DMS 273 (cell line): ENCODE results near the gene UBE2D4.
"Not testable (repeated sequence)": the region's sequence is repeated elsewhere in the genome, so short reads cannot be mapped to it uniquely, and the experiment has no call there.

Experiments
- DNase-seq: peaks from one replicate; lab custom pipeline; 2025; ENCODE audit not compliant: unreplicated experiment; lab: John Stamatoyannopoulos, UW

UBE2D4 gene

DNA sequence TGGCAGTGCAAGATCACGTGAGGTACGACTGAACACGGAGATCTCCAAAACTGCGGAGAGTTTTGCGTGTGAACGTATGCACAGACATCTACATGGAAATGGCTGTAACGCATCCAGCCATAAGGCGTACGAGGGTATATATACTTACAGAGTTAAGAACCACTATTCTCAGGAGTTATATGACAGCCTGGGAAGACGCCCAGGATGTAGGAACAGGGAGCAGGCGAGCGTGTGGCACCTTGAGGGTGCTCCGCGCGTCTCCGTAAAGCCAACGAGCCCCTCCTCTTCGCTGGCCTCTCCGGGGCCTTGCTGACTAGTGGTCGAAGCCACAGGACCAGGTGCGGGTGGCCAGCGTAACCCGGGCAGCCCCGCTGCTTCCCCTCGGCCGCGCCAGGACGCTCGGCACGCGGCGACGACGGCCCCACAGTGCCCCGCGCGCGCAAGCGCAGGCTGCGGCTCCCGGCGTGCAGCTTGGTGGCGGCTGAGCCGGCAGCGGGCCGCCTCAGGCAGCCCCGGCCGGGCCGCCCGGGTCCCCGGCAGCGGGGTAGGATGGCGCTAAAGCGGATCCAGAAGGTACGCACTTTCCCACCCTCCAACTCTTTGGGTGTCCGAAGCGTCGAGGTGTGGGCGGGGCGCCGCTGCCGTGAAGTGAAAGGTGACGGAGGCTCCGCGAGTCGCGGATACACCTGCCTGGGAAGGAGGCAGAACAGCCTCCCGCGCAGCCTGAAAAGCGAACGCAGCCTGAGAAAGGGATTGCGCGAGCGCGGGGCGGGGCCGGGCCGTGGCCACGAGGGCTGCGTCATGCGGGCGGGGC, at the start of gene UBE2D4:
Gene UBE2D4, plus strand, starts transcription at position 453 of the 814 bp plus-strand sequence. Its CDS starts 97 bp downstream, at position 550.
- peak; percentile 95 for DNase-seq

GRCh38 chr7:43876976-43877745, 49.1 kb upstream of the UBE2D4 start:
- DNase-seq = no peak

GRCh38 chr7:43877968-43878864, 48.0 kb upstream of the UBE2D4 start:
- no peak for DNase-seq

GRCh38 chr7:43878867-43879266, 47.4 kb upstream of the UBE2D4 start:
- no peak for DNase-seq

DNA sequence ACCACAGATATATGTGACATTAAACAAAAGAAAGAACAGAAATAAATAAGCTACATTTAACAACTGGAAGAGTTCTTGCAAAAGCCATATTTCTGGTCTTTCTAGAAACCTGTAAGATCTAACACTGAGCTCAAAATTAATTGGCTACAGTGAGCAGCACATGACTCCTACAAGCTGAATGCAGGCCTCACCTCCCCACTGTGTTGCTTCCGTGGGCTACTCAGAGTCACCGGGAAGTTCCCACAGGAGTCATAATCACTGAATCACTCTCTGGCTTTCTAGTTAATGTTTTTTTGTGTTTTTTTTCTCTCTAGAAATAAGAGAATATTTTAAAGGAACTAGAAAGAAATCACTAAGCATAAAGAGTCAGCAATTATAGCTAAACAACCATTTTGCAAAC, 46.8 kb upstream of the UBE2D4 start:
- no peak for DNase-seq

DNA sequence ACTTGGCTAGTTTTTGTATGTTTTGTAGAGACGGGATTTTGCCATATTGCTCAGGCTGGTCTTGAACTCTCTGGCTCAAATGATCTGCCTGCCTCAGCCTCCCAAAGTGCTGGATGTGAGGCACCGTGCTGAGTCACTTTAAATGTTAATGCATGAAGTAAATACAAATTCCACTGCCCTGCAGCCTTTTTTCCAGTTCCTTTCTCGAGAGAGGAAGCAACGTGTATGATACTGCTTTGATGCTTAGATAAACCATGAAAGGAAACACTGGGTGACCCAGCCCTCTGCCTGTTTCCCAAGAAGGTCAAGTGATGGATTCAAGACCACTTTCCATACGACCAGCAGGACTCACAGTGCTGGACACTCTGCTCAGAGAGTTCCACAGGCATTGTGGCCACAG, 45.6 kb upstream of the UBE2D4 start:
- DNase-seq = no peak

- no peak for DNase-seq
Observed at GRCh38 chr7:43884209-43884608, 42.0 kb upstream of the UBE2D4 start.

DNA sequence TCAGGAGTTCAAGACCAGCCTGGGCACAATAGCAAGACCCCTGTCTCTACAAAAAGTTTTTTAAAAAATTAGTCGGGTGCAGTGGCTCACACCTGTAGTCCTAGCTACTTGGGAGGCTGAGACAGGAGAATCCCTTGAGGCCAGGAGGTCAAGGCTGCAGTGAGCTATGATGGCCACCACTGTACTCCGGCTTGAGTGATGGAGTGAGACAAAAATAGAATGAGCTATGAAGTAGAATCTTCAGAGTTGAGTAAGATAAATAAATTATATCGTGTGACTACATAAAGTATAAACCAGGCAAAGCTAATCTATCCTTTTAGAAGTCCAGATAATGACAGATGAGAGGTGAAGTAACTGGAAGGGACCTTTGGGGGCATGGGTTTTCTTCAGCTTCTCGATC, 41.6 kb upstream of the UBE2D4 start:
- no peak for DNase-seq

- DNase-seq = no peak
Observed at GRCh38 chr7:43888993-43889945, 37.0 kb upstream of the UBE2D4 start.

GRCh38 chr7:43890468-43890867, 35.8 kb upstream of the UBE2D4 start:
- DNase-seq = no peak

DNA sequence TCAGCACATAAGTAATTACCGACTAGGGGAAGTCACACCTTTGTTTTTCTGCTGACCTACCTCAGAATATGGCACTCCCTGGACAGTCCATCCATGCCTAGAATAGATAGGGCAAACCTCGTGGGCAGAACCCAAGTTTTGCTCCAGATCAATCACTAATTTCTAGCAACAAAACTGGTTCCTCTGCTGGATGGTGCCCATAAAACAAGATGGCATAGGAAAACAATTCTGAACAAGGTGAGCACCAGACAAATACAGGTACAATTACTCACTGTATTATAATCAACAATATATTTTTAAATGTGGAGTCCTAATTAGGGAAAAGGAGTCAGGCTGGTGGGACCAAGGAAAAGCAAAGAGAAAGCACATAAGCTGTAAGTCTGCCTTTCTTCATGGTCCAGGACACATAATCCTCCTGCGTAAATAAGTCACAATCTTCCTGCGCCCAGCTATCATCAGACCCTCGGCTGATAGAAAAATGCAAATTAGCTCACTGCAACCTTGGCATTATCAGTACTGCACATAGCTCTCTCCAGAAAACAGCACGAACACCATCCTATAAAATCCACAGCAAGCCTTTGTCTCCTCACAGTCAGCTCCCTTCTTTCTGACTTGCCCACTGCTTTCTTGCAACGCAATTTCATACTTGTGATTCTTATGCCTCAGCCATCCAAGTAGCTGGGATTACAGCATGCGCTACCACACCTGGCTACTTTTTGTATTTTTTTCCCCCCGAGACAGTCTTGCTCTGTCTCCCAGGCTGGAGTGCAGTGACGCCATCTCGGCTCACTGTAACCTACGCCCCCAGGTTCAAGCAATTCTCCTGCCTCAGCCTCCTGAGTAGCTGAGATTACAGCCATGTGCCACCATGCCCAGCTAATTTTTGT, 34.9 kb upstream of the UBE2D4 start:
- DNase-seq = no peak

GRCh38 chr7:43895847-43896415, 30.3 kb upstream of the UBE2D4 start:
- DNase-seq = no peak

- not testable (repeated sequence) for DNase-seq
Observed at GRCh38 chr7:43898571-43898970, 27.7 kb upstream of the UBE2D4 start.

- no peak for DNase-seq
Observed at GRCh38 chr7:43902542-43903054, 23.6 kb upstream of the UBE2D4 start.

- DNase-seq = no peak
Observed at GRCh38 chr7:43904533-43905208, 21.6 kb upstream of the UBE2D4 start.

GRCh38 chr7:43905209-43905946, 20.9 kb upstream of the UBE2D4 start:
- no peak for DNase-seq

- DNase-seq = peak; percentile 83
Observed at GRCh38 chr7:43905956-43906330, 20.3 kb upstream of the UBE2D4 start.
